Gastrocnemius medialis (tissue), 4 donors: Measurements from ENCODE around the gene ATP10A. TPM values are rescaled to one million over a fixed set of nuclear protein-coding genes. Genes with fewer than 3 reads are reported as not detected.

Source experiments
- ATAC-seq, 2 donors: fragments of 150-250 bp; one replicate each; pipeline ENCODE4 v1.9.1; 2016
- DNase-seq, 2 donors: peaks; one replicate each; pipeline ENCODE4 v3.0.0-alpha.2; 2019
- H3K27ac ChIP-seq, 4 donors: fragments of 200-600 bp; sonication (generic); 1 replicate in 1 of 4; 2 replicates in 3 of 4; pipeline ENCODE4 v1.5.1; 2016 to 2018; ENCODE audit warnings: mild to moderate bottlenecking in 2 of 4, moderate library complexity in 1 of 4
- H3K27me3 ChIP-seq, 3 donors: fragments of 200-600 bp; sonication (generic) in 2 of 3; 1 replicate in 1 of 3; 2 replicates in 2 of 3; pipeline versions ENCODE4 v1.5.1 to v1.6.0; 2016 to 2019; ENCODE audit warnings: mild to moderate bottlenecking in 1 of 3, moderate library complexity in 1 of 3
- H3K36me3 ChIP-seq, 2 donors: fragments of 200-600 bp; sonication (generic) in 1 of 2; one replicate each; pipeline ENCODE4 v1.5.1; 2017 to 2018
- H3K4me1 ChIP-seq, 2 donors: fragments of 200-600 bp; sonication (generic) in 1 of 2; one replicate each; pipeline ENCODE4 v1.5.1; 2016 to 2017; ENCODE audit warnings: mild to moderate bottlenecking in 2 of 2
- H3K4me3 ChIP-seq, 4 donors: fragments of 200-600 bp; sonication (generic) in 3 of 4; 1 replicate in 1 of 4; 2 replicates in 3 of 4; pipeline ENCODE4 v1.5.1; 2016 to 2019; ENCODE audit warnings: mild to moderate bottlenecking in 2 of 4
- H3K9me3 ChIP-seq, 3 donors: fragments of 200-600 bp; sonication (generic) in 2 of 3; 1 replicate in 1 of 3; 2 replicates in 2 of 3; pipeline ENCODE4 v1.5.1; 2016 to 2019
- CTCF ChIP-seq, 5 experiments: fragments of 450-650 bp in 3 of 5; fragments of 200-600 bp in 2 of 5; sonication (generic) in 2 of 5; IDR thresholded peaks in 4 of 5; conservative IDR thresholded peaks in 1 of 5; 1 replicate in 4 of 5; 2 replicates in 1 of 5; pipeline ENCODE4 v1.5.1; 2016 to 2019; ENCODE audit warnings: antibody characterized with exemption in 5 of 5, mild to moderate bottlenecking in 3 of 5, moderate library complexity in 3 of 5
- POLR2A ChIP-seq, 2 donors: fragments of 450-650 bp; IDR thresholded peaks; one replicate each; pipeline ENCODE4 v1.6.1; 2017; ENCODE audit warnings: antibody characterized with exemption in 2 of 2, mild to moderate bottlenecking in 2 of 2, moderate library complexity in 2 of 2
- in situ Hi-C, 4 donors: fragments of 200-750 bp; cut with MboI; loops; one replicate each; pipeline versions ENCODE4 v1.15.0 to v1.8.0; 2017; ENCODE audit warnings: low sequenced_read_pairs in 4 of 4
- intact Hi-C: fragments of 100-400 bp; cut with DNase I; formaldehyde crosslinking; loops from one replicate; pipeline ENCODE4 v1.15.1; 2023; ENCODE audit warnings: low total_unique reads
- total RNA-seq, 4 donors: library from RNA; depleted of rRNA; stranded (reverse); fragments of >200 nt; gene quantifications; one replicate each; pipeline versions ENCODE4 v1.1.0 to v1.2.3, GENCODE V29; 2016

Gene ATP10A
- total RNA-seq, 4 donors from 2014 or later, result 0.36 to 0.56 (median 0.47) TPM

GRCh38 chr15:25743548-25744275 lies 119.4 kb downstream of the ATP10A start:
- Histone ChIP-seq H3K4me1 (no peaks in the 10 kb centered on the region), H3K36me3 (no peaks in the 10 kb centered on the region), H3K9me3 (no peaks in the 10 kb centered on the region), H3K4me3 (no peak overlapping the region), H3K27me3 (no peaks in the 10 kb centered on the region), H3K27ac (no peak overlapping the region)
- intact Hi-C loops, result loop anchor here (10.0 kb wide), 1 partner anchor 191 kb away; no protein-coding TSS in a partner anchor
- in situ Hi-C loops, result no loop called here
- DNase-seq (no peak), ATAC-seq (no peak)
- TF ChIP-seq CTCF (IDR thresholded peaks at IDR 0.05 in 4 of 5, conservative IDR thresholded peaks at IDR 0.05 in 1 of 5) (no peak), POLR2A (IDR thresholded peaks at IDR 0.05) (no peak)

GRCh38 chr15:25742776-25743547 lies 120.2 kb downstream of the ATP10A start:
- H3K9me3 ChIP-seq, result no peaks in the 10 kb centered on the region
- intact Hi-C loops, result loop anchor here (10.0 kb wide), 1 partner anchor 192 kb away; no protein-coding TSS in a partner anchor
- DNase-seq (no peak), ATAC-seq (peak in 1 of 2 donors; percentile 33)
- no peaks in the 10 kb centered on the region for H3K36me3 ChIP-seq
- H3K27ac ChIP-seq, result no peak overlapping the region
- TF ChIP-seq POLR2A (IDR thresholded peaks at IDR 0.05), result no peak
- TF ChIP-seq CTCF (IDR thresholded peaks at IDR 0.05 in 4 of 5, conservative IDR thresholded peaks at IDR 0.05 in 1 of 5), result no peak
- in situ Hi-C loops, result no loop called here
- no peak overlapping the region for H3K4me3 ChIP-seq
- no peaks in the 10 kb centered on the region for H3K4me1 ChIP-seq
- no peaks in the 10 kb centered on the region for H3K27me3 ChIP-seq

- TF ChIP-seq POLR2A (IDR thresholded peaks at IDR 0.05) (no peak), CTCF (IDR thresholded peaks at IDR 0.05 in 4 of 5, conservative IDR thresholded peaks at IDR 0.05 in 1 of 5) (no peak)
- Histone ChIP-seq H3K27ac (no peak overlapping the region), H3K27me3 (no peaks in the 10 kb centered on the region), H3K36me3 (no peaks in the 10 kb centered on the region), H3K9me3 (no peaks in the 10 kb centered on the region), H3K4me3 (no peak overlapping the region), H3K4me1 (peaks cover 3 to 6% of the 10 kb centered on the region in 2 donors)
- no peak for DNase-seq
- no peak for ATAC-seq
- intact Hi-C loops, result loop anchor here (10.0 kb wide), 1 partner anchor 193 kb away; no protein-coding TSS in a partner anchor
- in situ Hi-C loops, result no loop called here
Measured at GRCh38 chr15:25742041-25742730, 120.9 kb downstream of the ATP10A start.

- Histone ChIP-seq H3K27me3 (no peaks in the 10 kb centered on the region), H3K27ac (no peak overlapping the region), H3K4me1 (peaks cover 11 to 13% of the 10 kb centered on the region in 2 donors), H3K36me3 (no peaks in the 10 kb centered on the region), H3K9me3 (no peaks in the 10 kb centered on the region), H3K4me3 (no peak overlapping the region)
- TF ChIP-seq POLR2A (IDR thresholded peaks at IDR 0.05), result no peak
- TF ChIP-seq CTCF (IDR thresholded peaks at IDR 0.05 in 4 of 5, conservative IDR thresholded peaks at IDR 0.05 in 1 of 5), result no peak
- no peak for DNase-seq
- no peak for ATAC-seq
- intact Hi-C loops, result loop anchor here (10.0 kb wide), 1 partner anchor 194 kb away; no protein-coding TSS in a partner anchor
- in situ Hi-C loops, result no loop called here
Measured at GRCh38 chr15:25741256-25741580, 121.9 kb downstream of the ATP10A start.
